ENCODE data around the gene RNF215. TPM values are rescaled to one million over a fixed set of nuclear protein-coding genes. Genes with fewer than 3 reads are reported as not detected.

Gene RNF215
- total and polyA plus RNA-seq, 2 of the 13 experiments (the other 11 are each of a cell fraction or from before 2014, with no cell fraction given): 5.3 to 6.1 TPM

DNA sequence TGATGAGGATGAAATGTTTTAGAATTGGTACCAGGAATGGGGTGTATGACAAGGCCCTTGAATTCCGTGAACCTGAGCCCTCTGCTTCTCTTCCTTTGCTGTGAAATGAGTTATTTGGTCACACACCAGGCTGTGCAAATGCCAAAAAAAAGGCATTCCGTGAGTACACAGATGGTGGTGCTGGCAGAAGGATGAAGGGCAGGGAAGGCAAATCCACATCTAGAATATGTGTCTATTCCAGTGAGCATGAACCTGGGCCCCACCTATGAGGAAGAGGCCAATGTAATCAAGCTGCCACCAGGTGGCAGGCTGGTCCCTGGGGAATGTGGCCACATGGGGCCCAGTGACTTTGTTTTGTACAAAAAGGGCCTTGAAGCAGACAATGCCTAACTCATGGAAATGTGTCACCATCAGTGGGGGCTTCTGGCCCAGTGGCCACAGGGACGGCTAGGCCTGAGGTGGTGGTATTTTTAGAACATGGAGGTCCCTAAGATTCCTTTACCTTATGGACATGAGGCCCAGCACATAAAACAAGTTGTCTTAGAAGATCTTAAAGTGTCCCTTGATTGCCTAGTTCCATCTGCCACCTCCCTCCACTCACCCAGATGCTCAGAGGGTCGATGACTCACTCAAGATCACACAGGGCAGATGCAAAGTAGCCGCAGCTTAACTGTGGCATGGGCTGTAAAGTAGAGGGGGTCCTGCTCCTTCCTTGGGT is 3.9 kb upstream of the RNF215 start (continued):
- no peak for TF ChIP-seq MAF1 (CRISPR knock-in tag; IDR thresholded peaks at IDR 0.05; ENCODE audit: borderline replicate concordance)
- TF ChIP-seq PBX2 (CRISPR knock-in tag; IDR thresholded peaks at IDR 0.05): no peak
- TF ChIP-seq, protein P1, sequence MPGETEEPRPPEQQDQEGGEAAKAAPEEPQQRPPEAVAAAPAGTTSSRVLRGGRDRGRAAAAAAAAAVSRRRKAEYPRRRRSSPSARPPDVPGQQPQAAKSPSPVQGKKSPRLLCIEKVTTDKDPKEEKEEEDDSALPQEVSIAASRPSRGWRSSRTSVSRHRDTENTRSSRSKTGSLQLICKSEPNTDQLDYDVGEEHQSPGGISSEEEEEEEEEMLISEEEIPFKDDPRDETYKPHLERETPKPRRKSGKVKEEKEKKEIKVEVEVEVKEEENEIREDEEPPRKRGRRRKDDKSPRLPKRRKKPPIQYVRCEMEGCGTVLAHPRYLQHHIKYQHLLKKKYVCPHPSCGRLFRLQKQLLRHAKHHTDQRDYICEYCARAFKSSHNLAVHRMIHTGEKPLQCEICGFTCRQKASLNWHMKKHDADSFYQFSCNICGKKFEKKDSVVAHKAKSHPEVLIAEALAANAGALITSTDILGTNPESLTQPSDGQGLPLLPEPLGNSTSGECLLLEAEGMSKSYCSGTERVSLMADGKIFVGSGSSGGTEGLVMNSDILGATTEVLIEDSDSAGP (CRISPR knock-in tag; IDR thresholded peaks at IDR 0.05; ENCODE audit: borderline replicate concordance): peak; percentile 58; the same call in 1 of the 2 replicates
- no peak for TF ChIP-seq ZFP41 (CRISPR knock-in tag; IDR thresholded peaks at IDR 0.05; ENCODE audit: borderline replicate concordance)
- peak; percentile 20; the same call in 1 of the 2 replicates for TF ChIP-seq ZNF687 (CRISPR knock-in tag; IDR thresholded peaks at IDR 0.05)
- TF ChIP-seq HOXA3 (CRISPR knock-in tag; IDR thresholded peaks at IDR 0.05): no peak
- TF ChIP-seq, protein P2, sequence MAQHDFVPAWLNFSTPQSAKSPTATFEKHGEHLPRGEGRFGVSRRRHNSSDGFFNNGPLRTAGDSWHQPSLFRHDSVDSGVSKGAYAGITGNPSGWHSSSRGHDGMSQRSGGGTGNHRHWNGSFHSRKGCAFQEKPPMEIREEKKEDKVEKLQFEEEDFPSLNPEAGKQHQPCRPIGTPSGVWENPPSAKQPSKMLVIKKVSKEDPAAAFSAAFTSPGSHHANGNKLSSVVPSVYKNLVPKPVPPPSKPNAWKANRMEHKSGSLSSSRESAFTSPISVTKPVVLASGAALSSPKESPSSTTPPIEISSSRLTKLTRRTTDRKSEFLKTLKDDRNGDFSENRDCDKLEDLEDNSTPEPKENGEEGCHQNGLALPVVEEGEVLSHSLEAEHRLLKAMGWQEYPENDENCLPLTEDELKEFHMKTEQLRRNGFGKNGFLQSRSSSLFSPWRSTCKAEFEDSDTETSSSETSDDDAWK (CRISPR knock-in tag; IDR thresholded peaks at IDR 0.05): no peak
- TF ChIP-seq RFX3 (CRISPR knock-in tag; IDR thresholded peaks at IDR 0.05): no peak
- TF ChIP-seq, protein P3, sequence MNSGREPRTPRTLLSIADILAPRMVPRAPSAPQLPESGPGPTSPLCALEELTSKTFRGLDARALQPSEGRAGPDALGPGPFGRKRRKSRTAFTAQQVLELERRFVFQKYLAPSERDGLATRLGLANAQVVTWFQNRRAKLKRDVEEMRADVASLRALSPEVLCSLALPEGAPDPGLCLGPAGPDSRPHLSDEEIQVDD (CRISPR knock-in tag; IDR thresholded peaks at IDR 0.05; ENCODE audit: borderline replicate concordance): no peak
- TF ChIP-seq RORA (CRISPR knock-in tag; IDR thresholded peaks at IDR 0.05): no peak
- TF ChIP-seq ZNF337 (CRISPR knock-in tag; IDR thresholded peaks at IDR 0.05; ENCODE audit: borderline replicate concordance, low read depth): no peak
- no peak for TF ChIP-seq AHR (CRISPR knock-in tag; IDR thresholded peaks at IDR 0.05)
- no peak for TF ChIP-seq ZFP37 (CRISPR knock-in tag; IDR thresholded peaks at IDR 0.05; ENCODE audit: borderline replicate concordance)
- TF ChIP-seq ZNF136 (CRISPR knock-in tag; IDR thresholded peaks at IDR 0.05; ENCODE audit: low read depth): no peak
- TF ChIP-seq ZSCAN31 (CRISPR knock-in tag; IDR thresholded peaks at IDR 0.05; ENCODE audit: low read depth): no peak; the same call in 1 of the 2 replicates
- no peak for TF ChIP-seq PCBP2 (optimal IDR thresholded peaks at IDR 0.05; ENCODE audit: low read depth, low read length, poor library complexity, severe bottlenecking)
- no peak for TF ChIP-seq KLF9 (CRISPR knock-in tag; IDR thresholded peaks at IDR 0.05; ENCODE audit: low read depth)
- no peak for TF ChIP-seq ZNF331 (CRISPR knock-in tag; IDR thresholded peaks at IDR 0.05)
